ENCODE results near the gene UBASH3B. TPM values are rescaled to one million over a fixed set of nuclear protein-coding genes. Genes with fewer than 3 reads are reported as not detected.
A peak's percentile ranks its signal among the peaks of the same experiment; 100 is the strongest.
"Not testable (repeated sequence)": the region's sequence is repeated elsewhere in the genome, so short reads cannot be mapped to it uniquely, and the experiment has no call there.

The UBASH3B gene
- total RNA-seq, 1 experiment from 2014 or later: 46.8 TPM

DNA sequence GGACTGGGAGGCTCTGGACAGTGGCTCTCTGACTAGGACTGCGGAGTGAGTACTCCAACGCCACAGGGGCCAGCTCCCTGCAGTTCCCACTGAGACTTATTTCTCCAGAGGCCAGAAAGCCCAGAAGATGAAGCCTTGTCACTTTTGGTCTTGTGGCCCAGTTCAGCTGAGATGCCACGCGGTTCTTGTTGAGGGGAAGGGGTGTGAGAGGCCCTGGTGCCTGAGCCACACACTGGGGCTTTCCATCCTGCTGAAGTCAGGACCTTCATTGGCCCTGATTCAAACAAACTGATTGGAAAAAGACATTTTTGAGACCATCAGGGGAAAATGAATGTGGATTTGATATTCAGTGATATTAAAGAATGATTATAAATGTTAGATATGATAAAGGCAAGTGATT is 73.6 kb downstream of the UBASH3B start:
- no peak for DNase-seq (ENCODE audit: low spot score)

DNA sequence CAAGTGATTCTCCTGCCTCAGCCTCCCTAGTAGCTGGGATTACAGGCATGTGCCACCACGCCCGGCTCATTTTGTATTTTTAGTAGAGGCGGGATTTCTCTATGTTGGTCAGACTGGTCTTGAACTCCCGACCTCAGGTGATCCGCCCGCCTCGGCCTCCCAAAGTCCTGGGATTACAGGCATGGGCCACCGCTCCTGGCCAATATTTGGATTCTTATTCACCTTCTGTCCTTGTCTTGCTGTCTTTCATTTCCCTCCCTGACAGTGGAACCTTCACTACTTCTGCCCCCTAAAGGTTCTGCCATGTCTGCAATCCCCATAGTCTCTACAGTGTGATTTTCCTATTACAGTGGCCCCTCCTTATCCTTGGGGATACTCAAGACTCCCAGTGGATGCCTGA is 75.2 kb downstream of the UBASH3B start:
- DNase-seq (ENCODE audit: low spot score): not testable (repeated sequence)

DNA sequence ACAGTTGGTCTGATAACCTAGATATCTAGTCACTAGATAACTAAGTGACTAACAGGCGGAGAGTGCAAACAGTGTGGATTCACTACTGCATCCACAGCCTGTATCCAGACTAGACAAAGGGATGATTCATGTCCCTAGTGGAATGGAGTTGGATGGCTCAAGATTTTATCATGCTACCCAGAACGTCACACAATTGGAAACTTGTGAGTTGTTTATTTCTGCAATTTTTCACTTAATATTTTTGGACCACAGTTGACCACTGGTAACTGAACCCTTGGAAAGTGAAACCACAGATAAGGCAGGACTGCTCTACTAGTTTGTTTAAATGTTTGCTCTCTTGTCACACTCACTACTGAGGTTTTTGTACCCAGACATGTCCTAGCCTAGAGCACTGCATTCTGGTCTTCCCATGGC is 76.0 kb downstream of the UBASH3B start:
- no peak for DNase-seq (ENCODE audit: low spot score)

DNA sequence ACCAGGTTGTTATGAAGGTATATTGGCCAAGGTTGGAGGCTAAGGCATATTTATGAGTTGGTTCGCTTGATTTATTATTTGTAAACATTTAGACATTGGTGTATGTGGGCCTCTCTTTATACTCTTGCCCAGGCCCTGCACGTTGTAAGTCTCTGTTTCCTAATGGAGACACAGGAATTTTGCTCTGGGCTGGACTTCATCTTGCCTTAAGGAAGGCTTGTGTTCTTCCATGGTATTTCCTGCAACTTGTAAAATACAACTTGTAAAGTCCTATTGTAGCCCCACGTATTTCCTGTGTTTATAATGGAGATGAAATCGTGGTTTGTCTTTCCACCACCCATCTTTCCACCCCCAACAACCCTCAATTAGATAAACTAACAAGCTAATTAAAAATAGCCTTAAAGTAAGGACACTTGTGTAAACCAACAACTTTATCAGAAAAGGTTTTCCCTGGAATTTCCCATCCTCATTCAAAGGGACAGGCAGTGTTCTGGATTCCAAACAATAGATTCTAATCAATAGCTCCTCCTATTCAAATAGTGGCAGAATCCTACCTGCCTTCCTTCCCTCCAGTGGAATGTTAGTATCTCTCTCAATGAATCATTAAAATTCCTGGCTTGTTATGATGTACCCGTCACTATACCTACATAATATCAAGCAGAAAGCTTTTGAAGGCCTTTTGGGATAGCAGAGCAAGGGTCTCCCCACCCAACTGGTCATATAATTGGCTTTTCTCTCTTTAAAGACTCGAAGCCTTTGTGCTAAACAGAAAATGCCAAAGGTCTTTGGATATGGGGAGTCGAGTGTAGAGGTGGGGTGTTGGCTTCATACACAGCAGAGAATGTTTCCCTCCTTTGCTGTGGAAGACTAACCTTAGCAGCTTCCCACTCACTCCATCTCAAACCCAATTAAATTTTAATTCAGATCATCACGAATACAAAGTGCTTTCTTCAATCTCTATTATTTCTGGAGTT is 77.1 kb downstream of the UBASH3B start:
- DNase-seq (ENCODE audit: low spot score): peak; percentile 59

DNA sequence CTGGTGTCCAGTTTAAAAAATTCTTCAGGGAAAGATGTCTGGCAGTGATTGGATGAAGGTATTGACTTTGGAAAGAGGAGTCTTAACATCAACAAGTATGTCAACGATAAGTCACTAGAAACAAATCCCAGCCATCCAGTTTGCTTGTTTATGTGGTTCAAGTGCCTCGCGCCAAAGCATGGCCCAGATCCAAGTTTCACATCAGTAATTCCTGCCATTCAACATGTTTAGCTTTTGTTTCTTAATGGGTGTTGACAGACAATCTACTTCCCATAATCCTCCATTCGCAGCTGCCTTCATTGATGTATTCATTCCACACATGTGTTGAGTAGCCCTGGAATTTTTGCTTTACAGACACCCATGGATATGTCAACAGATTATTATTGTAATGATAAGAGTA is 77.8 kb downstream of the UBASH3B start:
- DNase-seq (ENCODE audit: low spot score): peak; percentile 36

DNA sequence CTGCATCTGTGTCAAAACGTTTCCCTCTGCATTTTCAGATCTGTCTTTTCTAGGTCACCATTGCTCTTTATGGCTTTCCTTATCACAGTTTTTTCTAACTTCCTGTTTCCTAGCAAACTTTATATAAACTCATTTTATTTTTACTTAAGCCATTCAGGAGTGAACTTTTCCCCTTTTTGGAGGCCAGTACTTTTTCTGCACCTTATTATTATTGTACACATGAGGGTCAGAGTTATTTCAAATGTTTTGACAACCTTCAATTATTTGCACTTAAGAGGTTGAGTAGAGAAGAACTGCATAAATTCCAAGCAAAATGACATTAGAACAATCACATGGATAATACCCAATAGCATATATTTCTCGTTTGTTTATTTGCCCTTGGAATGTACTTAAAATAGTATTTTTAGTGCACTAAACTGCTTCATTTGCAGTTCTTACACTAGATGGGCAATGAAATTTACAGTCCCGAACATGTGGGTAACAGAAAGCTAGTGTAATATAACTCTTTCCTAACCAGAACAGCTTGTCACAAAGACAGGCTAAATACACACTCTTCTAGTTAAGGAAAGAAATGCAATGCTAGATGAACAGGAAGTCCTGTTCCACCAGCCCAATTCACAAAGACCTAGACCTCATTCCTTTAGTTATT is 79.5 kb downstream of the UBASH3B start:
- no peak for DNase-seq (ENCODE audit: low spot score)

DNA sequence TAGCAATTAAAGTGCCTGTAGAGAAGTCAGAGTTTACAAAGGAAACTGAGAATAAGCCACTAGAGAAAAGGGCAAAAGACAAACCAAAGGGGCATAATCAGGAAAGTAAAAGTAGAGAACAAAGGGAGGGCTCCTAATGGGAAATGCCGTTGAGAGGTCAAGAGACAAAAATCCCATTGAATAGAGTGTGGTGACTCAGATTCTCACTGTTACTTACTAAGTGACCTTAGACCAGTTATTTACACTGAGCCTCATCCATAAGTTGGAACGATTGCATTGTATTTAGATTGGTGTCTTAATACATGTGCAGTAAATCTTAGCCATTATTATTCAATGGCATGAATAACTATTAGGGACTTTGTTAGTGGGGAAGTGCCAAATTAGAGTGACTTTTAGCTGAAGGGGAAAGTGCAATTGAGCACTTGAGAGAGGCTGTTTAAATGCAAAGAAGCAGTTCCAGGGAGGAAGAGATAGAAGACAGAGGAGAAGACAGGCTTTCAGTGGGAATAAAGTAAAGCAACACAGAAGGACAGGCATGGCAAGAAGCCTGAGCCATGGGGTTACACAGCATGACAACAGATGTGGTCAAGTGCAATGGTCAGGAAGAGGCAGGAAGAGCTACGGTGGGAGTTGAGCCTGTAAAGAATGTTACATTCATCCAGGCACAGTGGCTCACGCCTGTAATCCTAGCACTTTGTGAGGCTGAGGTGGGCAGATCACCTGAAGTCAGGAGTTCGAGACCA is 82.6 kb downstream of the UBASH3B start:
- DNase-seq (ENCODE audit: low spot score): peak; percentile 63

DNA sequence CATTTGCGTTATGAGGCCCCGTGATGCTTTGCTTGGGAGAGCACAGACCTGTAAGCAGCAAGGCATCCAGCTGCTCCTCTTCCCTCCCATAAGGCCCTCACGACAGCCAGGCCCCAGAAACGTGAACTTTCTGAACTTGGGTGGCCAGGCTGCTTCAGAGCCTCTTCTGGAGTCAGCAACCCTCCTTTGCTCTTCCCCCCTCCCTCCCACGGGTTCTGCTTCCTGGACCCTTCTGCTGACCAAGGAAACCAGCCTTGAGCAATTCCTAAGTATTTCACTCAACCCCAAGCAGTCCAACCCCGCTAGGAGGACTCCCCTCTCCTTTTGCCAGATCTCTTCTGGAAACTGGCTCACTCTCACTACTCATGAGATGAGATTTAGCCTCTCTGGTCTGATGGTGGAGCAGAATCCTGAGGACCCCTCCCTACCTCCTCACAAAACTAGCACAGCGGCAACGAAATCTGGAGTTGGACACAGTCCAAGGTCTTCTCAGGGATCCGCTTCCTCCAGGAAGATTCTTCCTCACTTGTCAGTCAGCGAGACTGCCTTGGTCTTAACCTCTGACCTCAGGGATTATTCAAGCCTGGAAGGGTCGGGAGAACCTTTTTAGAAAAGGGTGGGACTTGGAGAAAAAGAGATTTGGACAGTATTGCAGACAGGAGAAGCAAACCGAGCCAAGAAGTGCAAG is 86.2 kb downstream of the UBASH3B start:
- DNase-seq (ENCODE audit: low spot score): no peak

DNA sequence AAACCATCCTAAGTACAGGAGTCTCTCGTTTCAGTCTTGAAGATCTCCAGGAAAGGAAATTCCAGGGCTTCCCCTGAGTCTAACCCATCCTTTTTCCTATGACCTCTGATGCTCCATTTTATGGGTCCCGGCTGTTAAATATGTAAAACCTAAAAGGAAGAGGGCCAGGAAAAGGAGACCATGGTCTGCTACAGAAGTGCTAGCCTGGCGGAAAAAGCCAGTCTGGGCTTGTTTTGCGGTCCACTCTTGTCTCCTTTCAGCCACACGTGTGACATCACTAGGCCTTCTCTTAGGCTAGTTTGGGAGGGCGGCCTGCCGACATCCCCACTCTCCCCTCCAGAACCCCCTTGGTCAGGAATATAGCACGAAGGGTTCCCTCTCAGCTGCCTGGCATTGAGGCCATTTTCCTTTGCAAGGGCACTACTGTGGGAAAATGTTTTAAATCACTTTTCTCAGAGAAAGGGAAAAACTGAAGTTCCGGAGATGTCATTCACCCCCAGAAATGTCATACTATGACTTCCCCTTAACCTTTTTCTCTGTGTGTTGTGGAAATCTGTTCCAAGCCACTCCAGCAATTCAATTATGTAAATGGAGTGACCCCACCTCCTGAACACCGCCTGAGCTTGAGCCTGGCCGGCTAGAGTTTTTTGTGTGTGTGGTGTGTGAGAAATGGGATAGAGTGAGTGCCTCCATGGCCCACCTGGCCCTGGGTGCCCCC is 86.9 kb downstream of the UBASH3B start:
- DNase-seq (ENCODE audit: low spot score): no peak

DNA sequence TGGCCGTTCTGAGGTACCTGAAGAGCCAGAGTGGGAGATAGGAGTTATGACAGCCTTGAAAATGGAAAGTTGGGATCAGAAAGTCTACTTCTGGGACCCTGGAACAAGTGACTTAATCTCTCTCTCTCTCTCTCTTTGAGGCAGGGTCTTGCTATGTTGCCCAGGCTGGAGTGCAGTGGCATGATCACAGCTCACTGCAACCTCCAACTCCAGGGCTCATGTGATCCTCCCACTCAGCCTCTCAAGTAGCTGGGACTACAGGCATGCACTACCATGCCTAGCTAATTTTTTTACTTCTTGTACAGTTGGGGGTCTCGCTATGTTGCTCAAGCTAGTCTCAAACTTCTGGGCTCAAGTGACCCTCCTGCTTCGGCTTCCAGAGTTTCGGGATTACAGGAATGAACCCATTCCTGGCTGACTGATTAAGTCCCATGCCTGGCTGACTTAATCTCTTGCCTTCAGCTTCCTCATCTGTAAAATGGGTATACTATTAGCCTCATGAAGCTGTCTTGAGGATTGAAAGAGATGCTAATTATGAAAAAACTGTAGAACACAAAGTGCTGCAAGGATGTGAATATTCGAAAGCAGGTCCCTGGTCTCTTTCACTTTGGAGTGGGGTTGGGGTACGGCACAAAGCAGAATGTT is 87.7 kb downstream of the UBASH3B start:
- no peak for DNase-seq (ENCODE audit: low spot score)

DNA sequence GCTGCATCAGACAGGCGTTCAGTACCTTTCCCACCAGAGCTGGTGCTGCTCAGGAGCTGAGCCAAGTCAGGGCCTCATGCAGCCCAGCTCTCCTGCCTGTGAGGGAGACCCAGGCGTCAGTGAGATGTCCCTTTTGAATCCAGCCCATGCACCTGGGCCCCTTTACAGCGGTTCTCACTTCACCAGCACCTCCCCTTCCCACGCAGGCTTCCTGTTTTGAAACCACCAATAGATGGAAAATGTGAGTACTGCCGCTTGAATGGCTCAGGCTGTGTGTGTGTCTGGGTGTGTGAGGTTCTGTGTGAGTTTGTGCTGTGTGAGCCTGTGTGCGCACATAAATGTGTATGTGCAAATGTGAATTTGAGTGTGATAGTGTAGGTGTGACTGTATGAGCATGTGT is 88.4 kb downstream of the UBASH3B start:
- DNase-seq (ENCODE audit: low spot score): no peak

DNA sequence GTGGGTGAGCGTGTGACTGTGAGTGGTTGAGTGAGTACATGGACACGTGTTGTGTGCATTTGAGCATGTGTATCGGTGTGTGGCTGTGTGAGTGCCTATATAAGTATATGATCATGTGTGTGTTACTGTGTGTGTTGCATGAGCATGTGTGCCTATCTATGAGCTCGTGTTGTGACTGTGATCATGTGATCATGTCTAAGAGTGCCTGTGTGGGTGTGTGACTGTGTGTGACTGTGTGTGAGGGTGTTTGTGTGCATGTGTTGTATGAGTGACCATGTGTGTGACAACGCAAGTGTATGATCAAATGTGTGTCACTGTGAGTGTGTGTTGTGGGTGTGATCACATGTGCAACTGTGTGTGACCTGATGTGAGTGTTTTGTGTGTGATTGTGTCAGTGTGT is 88.8 kb downstream of the UBASH3B start:
- DNase-seq (ENCODE audit: low spot score): no peak

DNA sequence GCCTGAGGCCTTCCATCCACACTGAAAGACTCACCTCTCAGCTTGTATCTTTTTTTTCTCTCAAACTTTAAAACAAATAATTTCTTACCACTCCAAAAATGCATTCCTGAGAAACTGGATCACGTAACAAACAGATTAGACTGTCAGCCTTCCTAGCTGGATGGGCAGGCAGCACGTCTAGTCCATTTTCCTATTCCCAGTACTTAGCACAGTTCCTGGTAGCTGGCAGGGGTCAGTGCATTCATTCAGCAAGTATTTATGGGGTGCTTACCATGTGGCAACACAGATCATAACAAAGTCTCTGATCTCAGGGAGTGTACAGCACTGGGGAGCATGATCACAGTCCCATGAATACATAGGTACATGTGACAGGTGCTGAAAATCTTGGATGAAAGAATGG is 89.6 kb downstream of the UBASH3B start:
- no peak for DNase-seq (ENCODE audit: low spot score)

DNA sequence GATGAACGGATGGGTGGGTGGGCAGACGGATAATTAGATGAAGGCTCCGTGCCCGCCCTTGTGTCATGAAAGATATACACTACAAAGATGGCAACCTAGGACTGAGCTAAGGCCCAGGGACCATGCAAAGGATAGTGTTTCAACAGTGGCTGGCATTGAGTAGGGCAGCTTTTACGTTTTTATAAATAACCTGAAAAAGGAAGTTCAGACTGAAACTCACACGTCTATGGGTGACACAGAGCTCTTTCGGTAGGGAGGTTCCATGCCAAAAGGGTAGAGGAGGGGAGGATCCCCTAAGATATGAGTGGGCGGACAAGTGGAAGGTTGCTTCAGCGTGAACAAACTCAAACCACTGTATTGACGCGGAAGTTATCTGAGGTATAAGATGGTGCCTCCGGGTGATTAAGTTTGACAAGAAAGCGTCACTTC is 90.5 kb downstream of the UBASH3B start:
- no peak for DNase-seq (ENCODE audit: low spot score)

DNA sequence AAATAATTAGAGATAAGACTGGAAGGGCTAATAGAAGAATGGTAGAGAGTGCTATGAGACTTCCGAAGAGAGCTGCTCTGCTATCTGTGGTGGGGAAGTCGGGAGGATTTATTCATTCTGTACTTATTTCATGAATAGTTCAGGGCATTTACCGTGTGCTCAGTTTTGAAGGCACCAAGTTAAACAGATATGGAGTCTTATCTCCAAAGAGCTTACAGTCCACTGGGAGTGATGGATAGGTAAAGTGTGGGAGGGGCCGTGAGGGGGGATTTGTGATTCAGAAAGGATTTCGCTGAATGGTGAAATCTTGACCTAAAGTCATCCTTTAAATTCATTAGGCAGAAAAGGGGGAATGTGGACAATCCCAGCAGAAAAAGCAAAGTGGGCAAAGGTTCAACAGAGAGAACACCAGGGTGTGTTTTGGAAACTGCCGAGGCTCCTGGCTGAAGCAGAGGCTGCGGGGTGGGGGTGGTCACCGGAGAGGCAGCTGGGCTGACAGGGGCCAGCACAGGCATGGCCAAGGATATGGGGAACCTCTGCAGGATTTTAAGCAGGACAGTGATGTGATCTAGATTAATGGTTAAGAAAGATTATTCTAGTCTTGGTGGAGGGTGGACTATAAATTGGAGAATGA is 91.2 kb downstream of the UBASH3B start:
- DNase-seq (ENCODE audit: low spot score): no peak

DNA sequence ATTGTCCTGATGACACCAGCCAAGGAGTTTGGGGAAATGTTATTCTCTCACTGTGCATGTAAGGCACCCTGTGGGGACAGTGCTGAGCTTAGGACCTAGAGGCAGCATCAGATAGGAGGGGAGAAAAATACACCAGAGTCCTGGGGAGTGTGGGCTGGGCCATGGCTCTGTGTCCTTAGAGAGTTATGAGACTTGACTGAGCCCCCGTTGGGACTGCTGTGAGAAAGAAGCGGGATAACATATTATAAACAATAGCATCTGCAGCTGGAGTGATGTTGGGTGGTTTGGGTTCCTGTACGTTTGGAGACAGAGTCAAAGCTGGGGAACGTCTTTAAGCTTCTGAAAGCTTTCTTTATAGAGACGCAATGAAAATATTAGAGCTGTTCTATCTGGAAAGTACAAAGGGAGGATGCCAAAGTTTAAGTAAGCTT is 91.8 kb downstream of the UBASH3B start:
- DNase-seq (ENCODE audit: low spot score): no peak

DNA sequence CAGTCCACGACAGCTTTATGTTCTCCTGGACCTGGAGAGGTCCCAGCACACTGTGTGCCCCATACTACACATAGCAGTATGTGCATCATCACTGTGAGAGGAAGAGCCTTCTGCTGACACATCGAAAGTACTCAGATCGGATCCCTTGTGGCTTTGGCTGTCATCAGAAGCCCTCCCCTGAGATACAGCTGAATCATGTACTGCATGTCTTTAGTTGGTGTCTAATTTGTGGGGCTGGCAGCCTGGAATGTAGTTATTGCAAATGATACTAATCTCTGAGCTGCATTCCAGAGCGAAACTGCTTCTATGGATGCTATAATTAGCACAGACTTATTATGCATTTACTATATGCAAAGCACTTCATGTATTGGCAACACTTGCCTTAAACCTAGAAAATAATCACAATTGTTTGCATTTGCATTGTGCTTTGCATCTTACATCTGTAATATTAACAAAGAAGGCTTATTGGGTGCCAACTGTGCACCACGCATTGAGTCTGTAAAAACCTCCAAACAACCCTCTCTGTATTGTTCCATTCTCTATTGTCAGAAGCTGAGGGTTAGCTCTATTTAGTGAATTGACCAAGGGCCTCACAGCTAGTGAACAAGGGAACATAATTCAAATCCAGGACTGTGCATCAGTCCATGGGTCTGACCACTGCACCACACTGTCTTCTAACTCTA is 93.6 kb downstream of the UBASH3B start:
- DNase-seq (ENCODE audit: low spot score): no peak

DNA sequence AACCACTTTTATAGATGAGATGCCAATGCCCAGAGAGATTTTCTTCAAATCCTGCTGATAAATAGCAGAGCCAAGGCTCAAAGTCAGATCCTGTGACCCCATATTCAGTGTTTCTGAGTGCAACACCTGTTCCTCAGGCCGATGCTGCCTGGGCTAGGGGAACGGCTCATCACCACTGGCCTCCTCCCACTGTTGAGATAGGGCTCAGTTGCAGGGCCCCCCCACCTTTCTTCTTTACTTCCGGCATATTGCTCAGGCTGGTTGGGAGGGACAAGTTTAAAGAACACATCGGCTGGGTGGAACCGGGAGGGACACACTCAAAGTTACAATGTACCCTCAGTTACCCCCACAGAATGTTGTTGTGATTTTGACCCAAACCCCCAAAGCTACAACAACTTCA is 94.5 kb downstream of the UBASH3B start:
- DNase-seq (ENCODE audit: low spot score): no peak
